ENCODE data around the gene INA. TPM values are rescaled to one million over a fixed set of nuclear protein-coding genes. Genes with fewer than 3 reads are reported as not detected.
A peak's percentile ranks its signal among the peaks of the same experiment; 100 is the strongest.

INA gene
- total RNA-seq, 2 donors from 2014 or later = 0.18 to 0.78 TPM

DNA sequence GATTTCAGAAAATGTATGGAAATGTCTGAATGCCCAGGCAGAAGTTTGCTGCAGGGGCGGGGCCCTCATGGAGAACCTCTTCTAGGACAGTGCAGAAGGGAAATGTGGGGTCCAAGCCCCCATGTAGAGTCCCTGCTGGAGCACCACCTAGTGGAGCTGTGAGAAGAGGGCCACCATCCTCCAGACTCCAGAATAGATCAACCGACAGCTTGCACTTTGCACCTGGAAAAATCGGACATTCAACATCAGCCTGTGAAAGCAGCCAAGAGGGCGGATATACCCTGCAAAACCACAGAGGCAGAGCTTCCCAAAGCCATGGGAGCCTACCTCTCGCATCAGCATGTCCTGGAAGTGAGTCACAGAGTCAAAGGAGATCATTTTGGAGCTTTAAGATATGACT, 16.9 kb upstream of the INA start:
- ATAC-seq = no peak
- intact Hi-C loops (cut with DNase I, micrococcal nuclease) = no loop called here
- no peak for DNase-seq

DNA sequence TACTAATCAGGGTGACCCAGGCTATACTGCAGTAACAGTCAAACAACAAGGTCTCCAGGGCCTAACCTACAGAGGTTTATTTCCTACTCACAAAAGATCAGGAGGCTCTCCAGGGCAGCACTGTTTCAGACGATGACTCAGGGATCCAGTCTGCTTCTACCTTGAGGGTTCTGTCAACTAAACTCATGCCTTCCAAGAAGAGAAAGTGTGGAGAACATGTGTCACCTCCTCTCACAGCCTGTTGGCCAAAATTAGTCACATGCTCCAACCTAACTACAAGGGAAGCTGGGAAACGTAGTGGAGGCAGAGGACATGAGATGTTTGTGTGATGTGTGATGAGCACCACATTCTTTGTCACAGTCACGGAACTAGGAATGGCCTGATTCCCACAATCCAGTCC, 14.7 kb upstream of the INA start:
- ATAC-seq = no peak
- no peak for DNase-seq
- intact Hi-C loops (cut with DNase I, micrococcal nuclease) = no loop called here

GRCh38 chr10:103265717-103266329, 11.1 kb upstream of the INA start:
- intact Hi-C loops (cut with DNase I, micrococcal nuclease) = no loop called here
- ATAC-seq = peak; percentile 58
- DNase-seq = peak in 1 of 2 donors; percentile 62

DNA sequence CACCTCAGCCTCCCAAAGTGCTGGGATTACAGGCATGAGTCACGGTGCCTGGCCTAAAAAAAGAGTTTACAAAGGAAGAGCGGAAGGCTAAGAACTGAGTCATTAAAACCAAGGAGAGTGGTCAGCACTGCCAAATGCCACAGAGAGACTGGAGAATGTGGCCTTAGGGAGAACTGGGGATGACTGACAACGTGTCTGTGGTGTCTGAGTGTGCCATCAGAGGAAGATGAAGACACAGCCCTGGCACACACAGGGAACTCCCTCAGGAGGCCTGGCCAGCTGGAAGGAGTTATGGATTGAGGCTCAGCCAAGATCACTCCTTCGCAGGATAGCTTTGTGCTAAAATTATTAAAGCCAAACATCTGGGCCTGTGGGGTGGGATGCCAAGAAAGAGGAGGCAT, 3.9 kb upstream of the INA start:
- ATAC-seq (no peak), DNase-seq (no peak)
- intact Hi-C loops (cut with DNase I, micrococcal nuclease) = no loop called here

- no peak for DNase-seq
- intact Hi-C loops (cut with DNase I, micrococcal nuclease) = no loop called here
Observed at GRCh38 chr10:103276251-103276895, 565 bp upstream of the INA start.

GRCh38 chr10:103277713-103278536, 987 bp downstream of the INA start:
- ATAC-seq (no peak), DNase-seq (no peak)

More at GRCh38 chr10:103276251-103276895, 565 bp upstream of the INA start:
- ATAC-seq = no peak

DNA sequence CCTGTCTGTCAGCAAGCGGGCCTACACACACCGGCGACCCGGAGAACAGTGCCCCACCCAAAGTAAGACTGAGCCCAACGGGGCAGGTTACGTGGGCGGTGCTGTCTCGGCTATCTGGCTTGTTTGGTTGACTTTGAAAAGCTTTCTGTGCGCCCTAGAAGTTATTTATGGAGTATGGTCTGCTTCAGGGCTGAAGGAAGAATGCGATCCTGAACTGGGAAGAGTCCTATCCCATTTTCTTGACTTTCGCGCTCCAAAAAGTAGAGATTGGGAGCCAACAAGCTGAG, 1.5 kb downstream of the INA start:
- DNase-seq (no peak), ATAC-seq (no peak)
- intact Hi-C loops (cut with DNase I, micrococcal nuclease) = no loop called here

More at GRCh38 chr10:103277713-103278536, 987 bp downstream of the INA start:
- intact Hi-C loops (cut with DNase I, micrococcal nuclease) = no loop called here

DNA sequence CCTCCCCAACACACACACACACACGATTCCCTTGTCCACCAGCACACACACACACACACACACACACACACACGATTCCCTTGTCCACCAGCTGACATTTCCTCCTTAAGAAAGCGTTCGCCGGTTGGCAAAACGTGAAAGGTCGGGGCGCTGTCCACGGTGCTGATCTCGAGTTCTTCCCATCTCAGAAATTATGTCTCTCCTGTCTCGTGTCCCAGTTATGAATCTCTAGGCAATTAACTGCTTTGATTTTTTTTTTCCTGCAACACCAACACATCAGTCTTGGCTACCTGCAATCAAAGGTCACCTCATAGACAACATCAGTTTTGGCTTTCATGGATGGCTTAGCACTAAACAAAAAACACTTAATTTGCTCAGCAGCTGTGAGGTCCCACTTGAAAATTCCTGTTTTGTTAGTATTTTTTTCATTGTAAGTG, 1.9 kb downstream of the INA start:
- DNase-seq (peak in 1 of 2 donors; percentile 67), ATAC-seq (no peak)
- intact Hi-C loops (cut with DNase I, micrococcal nuclease) = no loop called here

DNA sequence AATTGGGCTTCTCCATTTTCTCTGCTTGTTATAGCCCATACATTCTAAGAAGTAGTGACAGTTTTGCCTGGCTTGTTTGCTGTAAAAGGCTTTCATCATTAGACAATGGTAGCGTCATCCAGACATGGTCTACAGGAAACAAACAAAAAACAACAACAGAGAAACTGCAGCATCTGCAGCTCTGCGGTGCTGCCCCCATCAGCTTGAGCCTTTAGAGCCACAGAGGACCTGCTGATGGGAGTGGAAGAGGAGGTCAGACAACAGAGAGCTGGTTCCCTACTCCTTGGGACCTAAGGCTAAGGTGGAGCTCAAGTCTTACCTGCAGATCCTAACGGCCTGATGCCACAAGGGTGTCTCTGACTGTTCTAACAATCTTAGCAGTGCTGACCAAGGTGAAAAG, 3.1 kb downstream of the INA start:
- intact Hi-C loops (cut with DNase I, micrococcal nuclease) = no loop called here
- DNase-seq (no peak), ATAC-seq (no peak)

- intact Hi-C loops (cut with DNase I, micrococcal nuclease) = no loop called here
- DNase-seq = no peak
- ATAC-seq = no peak
Observed at GRCh38 chr10:103280506-103280905, 3.6 kb downstream of the INA start.

- intact Hi-C loops (cut with DNase I, micrococcal nuclease) = no loop called here
- no peak for DNase-seq
- ATAC-seq = no peak
Observed at GRCh38 chr10:103281753-103282152, 4.8 kb downstream of the INA start.

- ATAC-seq (no peak), DNase-seq (no peak)
- intact Hi-C loops (cut with DNase I, micrococcal nuclease) = no loop called here
Observed at GRCh38 chr10:103282961-103283360, 6.0 kb downstream of the INA start.

- ATAC-seq (no peak), DNase-seq (no peak)
- intact Hi-C loops (cut with DNase I, micrococcal nuclease) = no loop called here
Observed at GRCh38 chr10:103284170-103284569, 7.2 kb downstream of the INA start.

DNA sequence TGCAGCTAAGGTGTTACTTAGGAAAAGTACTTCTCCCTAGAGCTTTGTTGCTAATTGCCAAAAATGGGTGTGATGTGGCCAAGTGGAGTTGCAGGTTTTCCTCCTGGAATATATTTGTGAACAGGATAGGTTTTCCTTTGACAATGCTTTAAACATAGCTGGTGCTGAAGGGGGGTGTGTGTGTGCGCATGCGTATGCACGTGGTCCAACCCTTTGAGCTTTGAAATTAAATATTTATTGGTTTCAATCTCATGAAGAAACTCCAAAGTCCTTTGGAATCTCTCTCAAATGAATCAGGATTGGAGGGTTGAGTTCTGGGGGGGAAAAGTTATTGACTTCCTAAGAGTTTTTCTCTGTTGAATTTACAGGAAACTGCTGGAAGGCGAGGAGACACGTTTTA, 11.1 kb downstream of the INA start:
- ATAC-seq = no peak
- intact Hi-C loops (cut with DNase I, micrococcal nuclease) = no loop called here
- DNase-seq = no peak

DNA sequence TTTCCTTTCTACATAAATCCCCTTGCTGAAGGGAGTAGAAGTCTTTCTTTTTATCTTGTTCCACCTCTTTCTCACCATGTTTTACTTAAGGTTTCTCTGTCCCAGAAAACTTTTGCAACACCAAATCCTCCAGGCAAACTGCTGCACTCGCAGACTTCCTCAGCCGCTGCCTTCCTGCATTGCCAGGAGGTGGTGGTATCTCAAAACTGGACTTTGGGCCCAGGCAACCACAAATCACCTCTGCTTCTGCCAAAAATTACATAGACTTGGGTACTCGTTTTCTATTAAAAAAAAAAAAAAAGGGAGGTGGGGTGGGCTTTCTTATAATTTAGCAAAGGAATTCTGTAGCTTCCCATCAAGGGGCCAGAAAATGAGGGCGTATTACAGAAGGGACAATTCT, 14.7 kb downstream of the INA start:
- intact Hi-C loops (cut with DNase I, micrococcal nuclease) = no loop called here
- DNase-seq = no peak
- no peak for ATAC-seq

DNA sequence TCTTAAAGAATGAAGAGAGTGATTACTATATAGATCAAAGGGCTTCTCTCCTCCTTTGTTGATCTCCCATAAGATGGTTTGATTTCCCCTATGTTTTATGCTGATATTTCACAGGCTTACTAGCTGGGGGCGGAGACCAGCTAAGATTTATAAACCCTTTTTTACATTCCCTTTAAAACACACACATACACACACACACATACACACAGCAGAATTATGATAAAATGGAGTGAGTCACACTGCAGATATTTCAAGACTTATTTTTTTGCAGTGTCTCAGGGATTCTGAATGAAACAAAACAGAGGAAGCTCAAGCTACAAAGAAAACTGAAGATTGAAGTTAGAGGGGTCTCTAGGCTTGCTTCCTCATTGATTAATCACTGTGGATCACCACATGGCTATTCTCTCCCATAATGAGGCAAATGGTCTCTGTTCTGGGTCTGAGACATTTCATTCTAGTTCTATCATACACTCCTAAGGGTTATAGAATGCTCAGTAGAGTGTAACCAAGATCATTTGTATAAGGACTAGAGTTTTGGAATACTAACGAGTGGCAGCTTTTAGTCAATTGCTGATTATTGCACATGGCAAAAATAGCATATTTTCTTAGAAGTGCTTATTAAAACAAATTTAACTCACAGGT, 18.6 kb downstream of the INA start:
- intact Hi-C loops (cut with DNase I, micrococcal nuclease) = no loop called here
- no peak for ATAC-seq
- DNase-seq = no peak

DNA sequence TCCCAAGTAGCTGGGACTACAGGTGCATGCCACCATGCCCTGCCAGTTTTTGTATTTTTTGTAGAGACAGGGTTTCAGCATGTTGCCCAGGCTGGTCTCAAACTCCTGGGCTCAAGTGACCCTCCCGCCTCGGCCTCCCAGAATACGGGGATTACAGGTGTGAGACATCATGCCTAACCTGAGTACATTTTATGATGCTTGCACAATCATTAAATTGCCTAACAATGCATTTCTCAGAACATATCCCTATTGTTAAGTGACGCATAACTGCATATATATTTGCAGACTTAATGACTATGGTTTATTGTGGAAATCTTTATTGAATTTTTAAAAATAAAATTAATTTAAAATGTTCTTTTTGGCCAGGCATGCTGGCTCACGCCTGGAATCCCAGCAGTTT, 30.7 kb downstream of the INA start:
- DNase-seq (no peak), ATAC-seq (peak; percentile 37)
- intact Hi-C loops (cut with DNase I, micrococcal nuclease) = no loop called here

- intact Hi-C loops (cut with DNase I, micrococcal nuclease) = no loop called here
- no peak for ATAC-seq
- DNase-seq = no peak
Observed at GRCh38 chr10:103310197-103310596, 33.3 kb downstream of the INA start.

- DNase-seq (no peak), ATAC-seq (peak; percentile 94)
- intact Hi-C loops (cut with DNase I, micrococcal nuclease) = no loop called here
Observed at GRCh38 chr10:103316087-103316486, 39.1 kb downstream of the INA start.

DNA sequence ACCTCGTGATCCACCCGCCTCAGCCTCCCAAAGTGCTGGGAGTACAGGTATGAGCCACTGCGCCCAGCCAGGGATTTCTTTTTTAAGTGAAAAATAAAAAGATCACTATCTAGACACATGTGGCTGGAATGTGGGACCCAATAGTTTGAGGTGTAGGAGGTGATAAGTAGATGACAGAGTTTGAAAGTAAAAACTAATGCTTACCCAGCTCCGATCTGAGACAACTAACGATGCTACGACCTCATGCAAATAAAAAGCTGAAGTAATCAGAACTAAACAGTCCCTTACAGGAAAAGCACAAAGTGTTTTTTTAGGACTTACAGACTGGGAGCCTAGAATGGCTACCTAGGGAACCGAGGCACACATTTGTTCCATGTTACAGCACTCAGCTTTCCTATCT, 51.0 kb downstream of the INA start:
- intact Hi-C loops (cut with DNase I, micrococcal nuclease) = no loop called here
- ATAC-seq = no peak
- DNase-seq = no peak
